ENCODE measurements around the gene FAH.
A peak's percentile ranks its signal among the peaks of the same experiment; 100 is the strongest.

FAH gene

DNA sequence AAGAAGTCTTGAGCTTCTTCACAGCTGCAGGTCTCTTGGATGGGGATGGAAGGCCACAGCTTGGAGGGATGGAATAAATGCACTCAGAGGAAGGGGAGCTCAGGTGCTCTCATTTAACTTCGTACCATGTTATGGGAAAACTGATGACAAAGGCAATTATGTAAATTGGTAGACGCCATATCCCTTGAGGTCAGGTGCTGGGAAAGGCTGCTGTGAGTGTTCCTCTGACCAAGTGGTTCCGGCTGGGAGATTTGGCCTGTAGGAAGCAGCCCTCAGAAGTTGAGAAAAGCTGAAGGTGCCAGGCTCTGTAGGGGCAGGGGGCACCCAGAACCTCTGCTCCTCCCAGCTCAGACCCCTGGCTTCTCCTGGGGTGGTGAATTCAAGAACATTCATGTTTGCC, 47.1 kb downstream of the FAH start:
- no peak for DNase-seq (ENCODE audit: low read depth)

DNA sequence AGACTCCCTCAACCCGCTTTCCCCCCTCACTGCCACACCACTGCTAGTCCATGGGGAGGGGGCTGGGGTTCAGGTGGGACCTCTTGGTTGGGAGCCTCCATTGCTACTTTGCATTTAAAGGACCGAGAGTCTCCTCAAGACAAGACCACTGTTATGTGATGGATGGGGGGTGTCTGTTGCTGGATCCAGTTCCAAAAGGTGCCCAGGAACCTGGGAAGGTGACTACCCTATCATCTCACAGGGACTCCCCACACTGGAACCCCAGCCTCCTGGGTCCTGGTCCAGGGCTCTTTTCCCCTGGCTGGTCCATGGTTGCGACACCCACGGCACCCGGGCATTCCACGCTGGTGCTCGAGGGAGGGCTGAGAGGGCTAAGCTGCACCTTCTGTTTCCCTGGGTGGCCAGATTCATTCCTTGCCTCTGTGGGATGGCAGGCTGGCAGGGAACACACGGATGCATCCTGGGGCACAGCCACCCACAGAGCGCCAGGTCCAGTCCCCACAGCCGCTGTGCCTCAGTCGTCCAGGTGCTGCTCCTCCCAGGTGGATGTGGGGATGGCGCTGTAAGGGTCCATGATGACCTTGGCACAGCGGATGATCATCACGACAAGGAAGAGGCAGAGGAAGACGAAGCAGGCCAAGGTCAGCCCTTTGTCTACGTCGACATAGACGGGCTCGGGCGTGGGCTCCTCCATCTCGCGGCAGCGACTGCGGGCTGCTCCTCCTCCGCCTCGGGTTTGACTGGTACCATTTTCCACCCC, 48.6 kb downstream of the FAH start:
- no peak for DNase-seq (ENCODE audit: low read depth)

DNA sequence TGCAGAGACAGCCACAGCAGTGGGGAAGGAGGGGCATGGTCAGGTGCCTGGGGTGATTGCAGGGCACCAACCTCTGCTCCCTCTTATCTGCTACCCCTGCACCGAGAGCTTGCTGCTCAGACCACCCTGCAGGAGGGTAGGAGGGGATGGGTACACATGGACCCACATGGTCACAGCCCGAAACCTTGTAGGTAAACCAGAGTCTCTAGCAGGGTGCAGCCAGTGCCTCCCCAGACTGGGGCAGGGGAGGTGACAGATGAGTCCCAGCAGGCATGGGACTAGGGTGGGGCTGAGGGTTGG, 49.2 kb downstream of the FAH start:
- no peak for DNase-seq (ENCODE audit: low read depth)

DNA sequence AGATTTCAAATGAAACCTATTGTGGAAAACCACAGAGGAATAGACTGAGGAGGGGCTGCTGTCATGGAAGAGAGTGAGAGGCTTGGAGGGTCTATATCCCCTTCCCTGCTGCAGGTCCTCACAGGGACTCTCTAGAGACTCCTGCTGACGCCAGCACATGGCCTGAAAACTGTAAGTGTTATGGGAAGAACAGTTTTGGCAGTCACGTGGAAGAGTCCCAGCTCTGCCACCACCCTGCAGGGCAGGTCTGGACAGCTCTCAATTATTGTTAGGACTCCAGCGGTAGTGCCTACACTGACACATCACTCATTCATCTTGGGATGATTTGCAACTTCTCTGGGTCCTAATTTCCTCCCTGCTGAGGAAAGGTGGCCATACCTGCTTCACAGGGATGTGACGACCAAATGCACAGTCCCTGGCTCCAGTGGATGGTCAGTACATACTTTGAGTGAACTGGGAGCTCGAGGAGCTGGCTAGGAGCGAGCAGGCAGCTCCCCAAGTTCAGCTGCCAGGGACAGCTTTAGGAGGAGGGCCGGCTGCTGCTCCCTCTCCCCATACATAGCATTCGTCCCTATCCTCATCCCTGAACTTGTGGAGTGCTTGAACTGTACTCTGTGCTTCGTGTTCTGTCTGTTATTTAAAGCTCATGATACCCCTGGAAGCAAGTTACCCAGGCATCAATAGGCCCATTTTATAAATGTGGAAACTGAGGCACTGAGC, 50.0 kb downstream of the FAH start:
- no peak for DNase-seq (ENCODE audit: low read depth)

DNA sequence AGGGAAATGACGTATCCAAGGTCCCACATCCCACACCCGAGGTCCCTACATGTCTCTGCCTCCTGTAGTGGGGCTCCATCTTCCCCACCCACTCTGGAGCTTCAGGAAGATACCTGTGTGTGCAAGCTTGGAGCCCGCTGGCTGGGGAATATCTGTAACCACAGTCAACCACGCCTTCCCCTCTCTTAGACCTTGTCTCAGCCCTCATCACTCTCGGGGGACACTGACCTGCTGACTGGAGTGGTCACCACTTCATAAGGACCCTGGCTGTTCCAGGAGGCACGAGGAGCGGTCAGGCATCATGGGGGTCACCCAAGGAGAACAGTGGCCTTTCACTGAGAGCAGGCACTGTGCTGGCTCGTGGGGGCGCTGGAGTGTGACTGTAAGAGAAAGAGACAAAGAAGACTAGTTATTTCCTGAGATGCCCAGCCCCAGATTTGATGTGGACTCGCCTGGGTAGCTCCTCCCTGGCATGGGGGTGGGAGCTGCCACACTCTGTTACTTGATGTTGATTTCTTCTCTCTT, 50.6 kb downstream of the FAH start:
- no peak for DNase-seq (ENCODE audit: low read depth)

DNA sequence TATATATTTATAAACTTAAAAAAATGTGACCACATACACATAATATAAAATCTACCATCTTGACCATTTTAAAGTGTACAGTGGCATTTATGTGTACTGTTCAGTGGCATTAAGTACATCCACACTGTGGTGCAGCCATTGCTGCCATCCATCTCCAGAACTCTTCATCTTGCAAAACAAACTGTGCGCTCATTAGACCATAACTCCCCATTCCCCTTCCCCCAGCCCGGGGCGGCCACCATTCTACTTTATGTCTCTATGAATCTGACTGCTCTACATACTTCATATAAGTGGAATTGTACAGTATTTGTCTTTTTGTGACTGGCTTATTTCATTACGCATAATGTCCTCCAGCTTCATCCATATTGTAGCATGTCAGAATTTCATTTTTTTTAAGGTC, 51.4 kb downstream of the FAH start:
- DNase-seq (ENCODE audit: low read depth) = no peak

DNA sequence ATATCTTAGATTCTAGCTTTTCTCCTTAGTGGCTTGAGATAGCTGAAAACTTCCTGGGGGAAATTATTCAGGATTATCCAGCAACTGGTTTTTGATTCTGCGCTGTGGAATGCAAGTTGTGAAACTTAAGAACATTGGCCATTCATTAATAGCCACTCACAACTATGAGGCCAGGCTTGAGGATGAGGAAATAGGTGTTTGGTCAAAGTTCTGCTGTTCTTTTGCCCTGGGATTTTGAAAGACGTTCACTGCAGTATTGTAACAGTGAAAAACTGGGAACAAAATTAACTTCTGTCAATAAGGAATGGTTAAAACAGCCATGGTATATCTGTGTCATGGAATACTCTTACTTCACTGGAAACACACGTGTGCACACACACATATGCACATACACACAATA, 55.1 kb downstream of the FAH start:
- no peak for DNase-seq (ENCODE audit: low read depth)

DNA sequence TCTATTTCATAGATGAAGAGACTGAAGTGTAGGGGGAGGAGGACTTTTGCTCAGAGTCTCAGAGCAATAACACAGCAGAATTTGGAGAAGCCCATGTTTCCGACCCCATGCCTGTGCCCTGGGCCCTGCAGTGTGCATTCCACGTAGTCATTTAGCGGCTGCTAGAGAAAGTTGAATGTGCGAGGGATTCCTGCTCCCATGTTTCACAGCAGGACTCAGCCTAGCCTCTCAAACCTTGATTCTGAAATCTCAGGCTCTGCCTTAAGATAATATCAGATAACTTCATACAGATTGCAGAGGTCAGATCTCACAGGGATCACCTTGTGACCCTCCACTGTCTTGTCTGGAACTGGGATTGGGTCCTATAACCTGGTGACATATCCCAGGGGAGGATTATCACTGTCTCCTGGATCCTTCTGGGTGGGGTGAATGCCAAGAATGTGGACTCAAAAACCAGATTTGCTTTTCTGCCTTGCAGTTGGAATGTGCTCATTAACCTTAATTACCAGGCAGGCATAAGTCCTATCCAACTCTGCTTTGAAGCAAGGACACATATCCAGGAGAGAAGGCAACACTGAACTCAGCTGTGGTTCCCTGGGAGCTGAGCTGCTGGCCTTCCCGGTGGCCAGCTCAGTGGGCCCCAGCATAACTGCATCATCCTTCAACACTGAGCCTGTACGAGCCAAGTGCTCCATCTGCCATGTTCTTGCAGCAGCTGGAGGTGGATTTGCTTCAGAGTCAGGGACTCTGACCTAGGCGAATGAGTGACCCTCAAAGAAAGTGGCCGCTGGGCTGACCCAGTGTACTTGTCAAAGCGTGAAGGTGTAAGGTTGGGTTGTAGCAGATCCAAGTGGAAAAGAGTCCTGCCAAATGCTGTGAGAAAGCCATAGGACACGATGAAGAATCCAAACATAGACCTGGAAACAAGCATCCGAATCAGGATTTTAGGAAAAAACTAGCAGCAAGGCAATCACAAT, 56.2 kb downstream of the FAH start:
- no peak for DNase-seq (ENCODE audit: low read depth)

DNA sequence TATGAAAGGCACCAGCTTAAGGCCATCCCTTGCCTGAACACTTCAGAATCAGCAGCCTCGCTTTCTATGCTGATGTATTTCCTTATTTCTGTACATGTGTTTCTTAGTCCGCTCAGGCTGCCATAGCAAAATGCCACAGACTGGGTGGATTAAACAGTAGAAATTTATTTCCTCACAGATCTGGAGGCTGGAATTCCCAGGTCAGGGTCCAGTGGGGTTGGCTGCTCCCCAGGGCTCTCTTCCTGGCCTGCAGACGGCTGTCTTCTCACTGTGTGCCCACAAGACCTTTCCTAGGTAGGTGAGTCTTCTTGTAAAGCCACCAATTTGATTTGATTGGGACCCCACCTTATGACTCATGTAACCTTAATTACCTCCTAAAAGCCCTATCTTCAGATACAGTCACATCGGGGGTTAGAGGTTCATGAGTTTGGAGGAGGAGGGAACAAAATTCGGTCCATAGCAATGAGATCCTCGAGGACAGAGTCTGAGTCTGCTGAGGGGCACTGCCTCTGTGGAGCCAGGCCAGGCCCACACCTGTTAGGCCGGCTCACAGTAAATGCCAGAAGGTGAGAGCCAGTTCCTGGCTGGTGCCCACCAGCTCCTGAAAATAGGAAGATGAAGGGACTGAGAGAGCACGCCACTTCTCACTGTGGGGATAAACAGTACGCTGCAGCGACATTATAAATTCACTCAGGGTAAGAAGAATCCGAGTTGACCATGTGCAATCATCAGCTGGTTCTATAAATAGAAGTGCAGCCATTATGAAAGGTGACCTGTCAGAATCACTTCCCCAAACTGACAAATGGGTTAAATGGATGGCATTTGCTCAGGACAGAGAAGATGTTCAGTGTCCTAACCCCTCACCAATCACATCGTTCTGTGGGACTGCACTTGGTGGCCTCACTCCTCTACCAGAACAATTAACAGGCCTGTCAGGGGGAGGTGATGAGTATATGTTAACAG, 58.1 kb downstream of the FAH start:
- DNase-seq (ENCODE audit: low read depth) = no peak

DNA sequence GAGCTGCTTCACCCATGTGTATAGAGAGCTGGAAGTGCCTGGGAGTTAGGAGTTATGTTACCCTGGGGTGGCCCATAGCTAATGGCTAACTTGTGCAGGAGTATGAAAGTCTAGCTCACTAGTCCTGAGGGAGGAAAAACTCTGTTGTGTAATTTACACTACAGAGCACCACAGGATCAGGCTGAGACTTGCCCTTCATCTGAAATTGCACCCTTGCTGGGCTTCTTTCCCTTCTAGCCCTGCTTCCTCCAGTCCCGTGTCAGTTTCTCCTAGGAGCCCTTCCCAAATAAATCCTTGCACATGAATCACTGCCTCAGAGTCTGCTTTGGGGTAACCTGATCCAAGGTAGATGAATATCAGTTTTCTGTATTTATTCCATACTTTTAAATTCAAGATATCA, 59.2 kb downstream of the FAH start:
- no peak for DNase-seq (ENCODE audit: low read depth)

DNA sequence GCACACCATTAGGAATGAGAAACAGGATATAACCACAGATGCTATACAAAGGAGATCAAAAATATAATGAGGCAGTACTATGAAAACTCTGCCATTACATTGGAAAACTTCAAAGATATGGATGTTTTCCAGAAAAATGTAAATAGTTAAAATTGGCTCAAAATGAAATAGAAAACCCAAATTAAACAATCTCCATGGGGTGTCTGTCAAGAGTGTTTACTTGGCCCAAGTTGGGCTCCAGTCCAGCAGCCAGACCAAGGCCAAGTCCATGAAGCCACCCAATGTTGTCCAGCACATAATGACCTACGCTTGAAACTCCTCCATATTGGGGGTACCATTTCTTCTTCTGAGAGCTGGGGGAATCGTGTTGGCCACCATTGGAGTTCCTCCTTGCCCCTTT, 62.1 kb downstream of the FAH start:
- DNase-seq (ENCODE audit: low read depth) = no peak

DNA sequence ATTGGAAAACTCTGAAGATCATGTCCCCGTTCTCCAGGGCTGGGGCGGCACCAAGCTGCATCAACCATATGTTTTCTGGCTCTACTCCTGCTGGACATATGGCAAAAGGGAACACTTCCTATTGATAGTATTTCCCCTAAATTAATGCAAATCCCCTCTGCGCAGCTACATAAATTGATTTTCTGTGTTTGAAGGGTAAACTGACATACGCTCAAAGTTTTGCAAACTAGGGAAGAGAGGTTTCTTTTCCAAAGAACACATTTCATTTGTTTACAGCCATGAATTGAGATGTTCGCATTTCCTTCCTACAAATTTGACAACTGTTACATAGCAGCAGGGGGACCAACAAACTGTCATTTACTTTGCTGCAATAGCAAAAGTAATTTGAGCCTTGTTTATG, 63.3 kb downstream of the FAH start:
- DNase-seq (ENCODE audit: low read depth) = no peak

DNA sequence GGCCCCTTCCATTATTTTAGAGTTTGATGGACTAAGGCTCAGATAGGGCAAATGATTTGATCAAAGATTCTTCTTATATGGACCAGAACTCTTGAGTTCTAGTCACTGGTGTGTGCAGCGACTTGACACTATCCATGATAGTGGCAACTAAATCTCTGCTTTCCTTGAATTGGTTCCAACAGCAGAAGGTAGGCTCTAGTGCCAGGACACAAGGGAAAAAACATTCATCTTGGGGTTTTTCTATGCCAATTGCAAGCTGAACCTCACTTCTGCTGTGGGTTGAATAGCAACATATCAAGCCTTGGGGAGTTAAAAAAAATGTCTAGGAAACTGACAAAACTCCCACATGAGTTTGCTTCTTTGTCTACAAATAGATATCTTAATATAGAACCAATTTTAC, 64.1 kb downstream of the FAH start:
- no peak for DNase-seq (ENCODE audit: low read depth)

DNA sequence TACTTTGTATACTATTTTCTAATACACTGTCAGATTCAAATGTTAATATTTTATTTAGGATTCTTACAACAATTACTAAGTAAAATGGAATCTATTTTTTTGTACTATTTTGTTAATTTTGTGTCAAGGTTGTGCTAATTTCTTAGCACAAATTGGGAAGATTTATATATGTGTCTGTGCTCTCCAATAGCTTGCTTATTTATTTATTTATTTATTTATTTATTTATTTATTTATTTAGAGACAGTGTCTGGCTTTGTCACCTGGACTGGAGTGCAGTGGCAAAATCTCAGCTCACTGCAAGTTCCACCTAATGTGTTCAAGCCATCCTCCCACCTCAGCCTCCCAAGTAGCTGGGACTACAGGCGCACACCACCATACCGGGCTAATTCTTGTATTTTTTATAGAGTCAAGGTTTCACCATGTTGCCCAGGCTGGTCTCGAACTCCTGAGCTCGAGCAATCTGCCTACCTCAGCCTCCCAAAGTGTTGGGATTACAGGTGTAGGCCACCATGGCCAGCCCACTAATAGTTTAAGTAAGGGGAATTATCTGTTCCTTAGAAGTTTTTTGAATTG, 64.6 kb downstream of the FAH start:
- DNase-seq (ENCODE audit: low read depth) = no peak

DNA sequence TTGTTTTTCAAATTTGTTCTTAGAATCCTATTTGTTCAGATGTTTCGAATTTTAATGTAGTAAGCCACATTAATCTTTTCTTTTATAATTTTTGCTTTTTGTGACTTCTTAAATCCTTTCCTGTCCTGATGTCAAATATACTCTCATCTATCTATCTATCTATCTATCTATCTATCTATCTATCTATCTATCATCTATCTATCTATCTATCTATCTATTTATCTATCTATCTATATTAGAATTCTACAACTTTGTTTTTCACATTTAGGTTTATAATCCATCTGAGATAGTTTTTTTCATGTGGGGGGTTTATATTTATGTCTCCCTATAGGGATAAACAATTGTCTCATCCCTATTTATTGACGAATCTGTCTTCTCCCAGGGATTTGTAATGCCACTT, 67.2 kb downstream of the FAH start:
- DNase-seq (ENCODE audit: low read depth) = no peak

DNA sequence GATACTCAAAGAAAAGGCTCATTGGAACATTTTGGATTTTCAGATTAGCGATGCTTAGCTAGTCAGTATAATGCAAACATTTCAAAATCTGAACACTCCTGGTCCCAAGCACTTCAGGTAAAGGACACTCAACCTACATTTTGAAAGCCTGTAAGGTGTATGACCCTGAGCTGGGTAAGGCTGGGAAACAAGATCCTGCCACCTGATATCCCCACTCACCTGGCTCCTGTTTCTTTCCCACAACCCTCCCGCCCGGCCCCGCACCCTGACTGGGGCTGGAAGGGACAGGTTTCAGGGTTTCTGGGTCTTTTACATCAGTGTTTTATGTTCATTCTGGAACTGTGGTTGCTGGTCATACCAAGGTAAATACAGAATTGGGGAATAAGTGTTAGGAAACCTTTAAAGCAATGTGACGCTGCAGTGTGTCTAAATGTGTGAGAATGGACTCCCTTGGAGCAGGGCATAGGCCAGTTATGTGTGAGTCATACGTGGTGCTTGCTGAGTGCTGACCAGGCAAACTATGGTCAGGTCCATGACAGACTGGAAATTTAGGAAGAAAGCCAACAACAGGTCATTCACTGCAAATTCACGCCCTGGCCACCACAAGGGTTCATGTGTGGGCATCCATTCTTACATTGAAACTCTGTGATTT, 76.3 kb downstream of the FAH start:
- no peak for DNase-seq (ENCODE audit: low read depth)

DNA sequence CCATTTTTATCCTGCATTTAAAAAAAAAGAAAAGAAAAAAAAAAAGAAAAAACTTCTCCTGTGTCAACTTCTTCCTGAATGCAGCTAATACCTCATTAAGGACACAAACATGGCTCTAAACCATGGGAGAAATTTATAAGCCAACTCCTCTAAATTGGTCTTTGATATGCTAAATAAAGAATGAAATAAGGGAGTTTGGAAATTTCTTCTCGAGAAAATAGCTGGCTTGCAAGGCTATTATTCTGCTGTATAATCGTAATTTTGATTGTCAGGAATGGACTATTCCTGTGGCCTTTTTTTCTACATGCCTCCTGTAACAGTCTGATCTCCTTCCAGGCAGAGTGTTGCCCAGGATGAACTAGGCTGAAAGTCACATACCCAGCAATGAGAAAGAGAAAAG, 78.6 kb downstream of the FAH start:
- no peak for DNase-seq (ENCODE audit: low read depth)

DNA sequence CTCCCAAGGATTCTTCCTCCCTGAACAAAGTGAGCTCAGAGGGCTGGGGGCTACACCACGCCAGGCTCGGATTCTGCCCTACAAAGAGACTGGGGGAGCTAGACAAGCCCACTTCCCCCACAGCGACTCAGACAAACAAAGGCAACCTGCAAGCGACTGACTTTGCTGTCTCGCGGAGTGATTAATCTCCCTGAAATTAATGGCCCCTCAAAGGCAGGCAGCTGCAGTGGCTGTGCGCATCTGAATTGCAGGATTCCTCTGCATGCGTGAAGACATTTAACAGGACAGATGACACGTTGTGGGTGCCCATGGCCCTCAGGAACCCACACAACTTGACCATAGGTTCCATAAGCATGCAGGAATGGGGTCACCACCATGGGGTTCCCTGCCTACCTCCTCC, 80.8 kb downstream of the FAH start:
- no peak for DNase-seq (ENCODE audit: low read depth)

DNA sequence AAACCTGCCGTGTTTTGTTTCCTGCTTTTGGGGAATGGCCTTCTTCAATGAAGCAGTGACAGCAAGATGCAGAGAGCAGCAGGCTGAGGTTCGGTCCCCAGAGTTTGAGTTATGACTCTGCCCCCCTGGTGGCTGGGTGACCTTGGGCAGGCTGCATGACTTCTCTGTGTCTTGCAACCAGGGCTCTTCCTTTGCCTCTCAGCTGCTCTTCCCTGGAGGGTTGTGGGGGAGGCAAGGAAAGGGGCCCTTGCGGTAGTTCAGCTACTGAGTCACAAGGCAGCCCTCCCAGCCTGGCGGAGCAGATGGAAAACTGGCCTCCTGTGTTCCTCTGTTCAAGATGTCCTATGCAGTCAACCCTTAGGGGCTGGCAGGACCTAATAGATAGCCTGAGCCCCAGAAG, 82.1 kb downstream of the FAH start:
- DNase-seq (ENCODE audit: low read depth) = peak; percentile 11

All from stimulated activated CD8-positive, alpha-beta memory T cell treated with anti-CD3 and anti-CD28 coated beads, Interleukin-4, amount 100 ng/mL, for 24 hours (primary cell).